PFSK-1 (cell line): ENCODE results near the gene NRP1.

ENCODE experiments used
- FOXP2 ChIP-seq: optimal IDR thresholded peaks from 2 replicates; pipeline ENCODE3; 2011; ENCODE audit warnings: borderline replicate concordance, control low read depth, inconsistent platforms; ENCODE audit not compliant: insufficient read depth; ENCODE audit errors: extremely low read length, extremely low read depth
- POLR2AphosphoS5 ChIP-seq: IDR thresholded peaks from 2 replicates; pipeline ENCODE4 v1.6.1; 2012; ENCODE audit warnings: low read depth, mild to moderate bottlenecking, control low read depth, low read length, moderate library complexity
- REST ChIP-seq, 2 experiments: IDR thresholded peaks; 2 replicates each; pipeline versions ENCODE4 v1.6.1 to v1.8.0; 2011 to 2012; ENCODE audit warnings: low read depth in 2 of 2, low read length in 2 of 2, control low read depth in 1 of 2, inconsistent platforms in 1 of 2, mild to moderate bottlenecking in 1 of 2, moderate library complexity in 1 of 2; ENCODE audit not compliant: insufficient read depth in 1 of 2
- SIN3A ChIP-seq: IDR thresholded peaks from 2 replicates; pipeline ENCODE4 v1.6.1; 2012; ENCODE audit warnings: mild to moderate bottlenecking, low read length, moderate library complexity, borderline replicate concordance; ENCODE audit not compliant: insufficient read depth
- TAF1 ChIP-seq: IDR thresholded peaks from 2 replicates; pipeline ENCODE4 v1.6.1; 2012; ENCODE audit warnings: low read length, control low read depth, borderline replicate concordance; ENCODE audit not compliant: insufficient read depth

NRP1 gene

DNA sequence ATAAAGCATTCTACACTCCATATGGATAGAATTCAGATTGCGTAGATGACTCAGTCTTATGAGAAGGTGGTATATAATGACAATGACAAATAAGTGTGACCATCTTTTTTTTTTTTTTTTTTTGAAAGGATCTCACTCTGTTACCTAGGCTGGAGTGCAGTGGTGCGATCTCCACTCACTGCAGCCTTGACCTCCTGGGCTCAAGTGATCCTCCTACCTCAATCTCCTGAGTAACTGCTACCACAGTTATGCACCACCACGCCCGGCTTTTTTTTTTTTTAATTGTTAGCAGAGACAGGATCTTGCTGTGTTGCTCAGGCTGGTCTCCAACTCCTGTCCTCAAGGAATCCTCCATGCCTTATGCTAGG lies 43.2 kb upstream of the NRP1 start:
- TF ChIP-seq FOXP2, result no peak
- TF ChIP-seq TAF1, result no peak
- no peak for TF ChIP-seq REST (IDR thresholded peaks at IDR 0.05; ENCODE audit: insufficient read depth in 1 of 2, low read depth in 2 of 2, low read length in 2 of 2)
- no peak for TF ChIP-seq SIN3A
- TF ChIP-seq POLR2AphosphoS5, result no peak

- no peak for TF ChIP-seq REST (IDR thresholded peaks at IDR 0.05; ENCODE audit: insufficient read depth in 1 of 2, low read depth in 2 of 2, low read length in 2 of 2)
- no peak for TF ChIP-seq FOXP2
- TF ChIP-seq SIN3A, result no peak
- no peak for TF ChIP-seq POLR2AphosphoS5
- no peak for TF ChIP-seq TAF1
These were observed 42.6 kb upstream of the NRP1 start for GRCh38 chr10:33376976-33377657.

- TF ChIP-seq FOXP2 (no peak), SIN3A (no peak), TAF1 (no peak), POLR2AphosphoS5 (no peak), REST (IDR thresholded peaks at IDR 0.05; ENCODE audit: insufficient read depth in 1 of 2, low read depth in 2 of 2, low read length in 2 of 2) (no peak)
These were observed 42.0 kb upstream of the NRP1 start for GRCh38 chr10:33376476-33376875.

- TF ChIP-seq SIN3A, result no peak
- TF ChIP-seq REST (IDR thresholded peaks at IDR 0.05; ENCODE audit: insufficient read depth in 1 of 2, low read depth in 2 of 2, low read length in 2 of 2), result no peak
- no peak for TF ChIP-seq TAF1
- no peak for TF ChIP-seq POLR2AphosphoS5
- TF ChIP-seq FOXP2, result no peak
These were observed 38.8 kb upstream of the NRP1 start for GRCh38 chr10:33373263-33373662.

GRCh38 chr10:33371234-33371633 lies 36.8 kb upstream of the NRP1 start:
- TF ChIP-seq SIN3A (no peak), FOXP2 (no peak), TAF1 (no peak), REST (IDR thresholded peaks at IDR 0.05; ENCODE audit: insufficient read depth in 1 of 2, low read depth in 2 of 2, low read length in 2 of 2) (no peak), POLR2AphosphoS5 (no peak)
